NB4 (cell line): Measurements from ENCODE around the gene ACVR1.

Experiments used
- CTCF ChIP-seq: IDR thresholded peaks from one replicate; pipeline ENCODE4 v1.5.1; 2012; ENCODE audit warnings: low read depth, low read length
- MAX ChIP-seq: IDR thresholded peaks from 2 replicates; pipeline ENCODE4 v1.6.1; 2011; ENCODE audit warnings: low read depth, low read length
- MYC ChIP-seq: IDR thresholded peaks from 2 replicates; pipeline ENCODE4 v1.6.1; 2011; ENCODE audit warnings: low read depth, low read length
- POLR2A ChIP-seq: IDR thresholded peaks from 2 replicates; pipeline ENCODE4 v1.6.1; 2011; ENCODE audit warnings: mild to moderate bottlenecking; ENCODE audit not compliant: insufficient read length; ENCODE audit errors: extremely low read depth

- TF ChIP-seq CTCF (no peak), MAX (no peak), POLR2A (no peak), MYC (no peak)
These were observed 83.0 kb downstream of the ACVR1 start for GRCh38 chr2:157793053-157793612.
